NCI-H2029 (cell line): Measurements from ENCODE around the gene TRABD2B.

ENCODE experiments used
- DNase-seq: peaks from one replicate; lab custom pipeline; 2025; lab: John Stamatoyannopoulos, UW

Gene TRABD2B

GRCh38 chr1:47725000-47725473 is 272.1 kb downstream of the TRABD2B start:
- no peak for DNase-seq

GRCh38 chr1:47724432-47724999 is 272.7 kb downstream of the TRABD2B start:
- no peak for DNase-seq

GRCh38 chr1:47722909-47723580 is 274.1 kb downstream of the TRABD2B start:
- no peak for DNase-seq

GRCh38 chr1:47722101-47722500 is 275.1 kb downstream of the TRABD2B start:
- no peak for DNase-seq

GRCh38 chr1:47720111-47720510 is 277.1 kb downstream of the TRABD2B start:
- no peak for DNase-seq

- no peak for DNase-seq
Measured at GRCh38 chr1:47717341-47717740, 279.8 kb downstream of the TRABD2B start.

GRCh38 chr1:47713975-47714767 is 283.0 kb downstream of the TRABD2B start:
- peak; percentile 52 for DNase-seq

GRCh38 chr1:47713333-47713953 is 283.7 kb downstream of the TRABD2B start:
- no peak for DNase-seq

GRCh38 chr1:47712596-47713299 is 284.4 kb downstream of the TRABD2B start:
- peak; percentile 37 for DNase-seq

GRCh38 chr1:47711848-47712492 is 285.2 kb downstream of the TRABD2B start:
- DNase-seq = no peak

GRCh38 chr1:47711184-47711847 is 285.9 kb downstream of the TRABD2B start:
- DNase-seq = no peak
